PC-9 (cell line): ENCODE data around the gene GCK.

Source experiments
- CTCF ChIP-seq: fragments of 200-600 bp; sonication (generic); conservative IDR thresholded peaks from 2 replicates; pipeline ENCODE4 v1.6.1; 2017; ENCODE audit warnings: mixed run types, antibody characterized with exemption, mild to moderate bottlenecking, moderate library complexity
- EZH2 ChIP-seq: fragments of 200-600 bp; sonication (generic); IDR thresholded peaks from 2 replicates; pipeline ENCODE4 v1.8.0; 2017; ENCODE audit warnings: antibody characterized with exemption, low read depth

GRCh38 chr7:44148961-44149536, 40.2 kb downstream of the GCK start:
- TF ChIP-seq CTCF (no peak), EZH2 (no peak)
